Neutrophil (primary cell): ENCODE results near the gene AJUBA.
"Not testable (repeated sequence)": the region's sequence is repeated elsewhere in the genome, so short reads cannot be mapped to it uniquely, and the experiment has no call there.

Source experiments
- H3K27ac ChIP-seq: fragments of 200-600 bp; sonication (generic); 2 replicates; pipeline ENCODE4 v1.5.1; 2016; ENCODE audit warnings: mild to moderate bottlenecking, moderate library complexity
- H3K27me3 ChIP-seq: fragments of 200-600 bp; sonication (generic); 2 replicates; pipeline ENCODE4 v1.6.0; 2016; ENCODE audit warnings: mild to moderate bottlenecking
- H3K36me3 ChIP-seq: fragments of 200-600 bp; sonication (generic); 2 replicates; pipeline ENCODE4 v1.5.1; 2017
- H3K4me1 ChIP-seq, 2 experiments: fragments of 200-600 bp in 1 of 2; sonication (generic) in 1 of 2; 1 replicate in 1 of 2; 2 replicates in 1 of 2; pipeline versions ENCODE4 v1.5.1 to v1.6.1; 2013 to 2016; ENCODE audit warnings: low read depth in 1 of 2, low read length in 1 of 2, mild to moderate bottlenecking in 1 of 2, moderate library complexity in 1 of 2; ENCODE audit not compliant: control insufficient read depth in 1 of 2, insufficient read depth in 1 of 2
- H3K4me3 ChIP-seq, 2 experiments: fragments of 200-600 bp in 1 of 2; sonication (generic) in 1 of 2; 1 replicate in 1 of 2; 2 replicates in 1 of 2; pipeline ENCODE4 v1.5.1; 2013 to 2016; ENCODE audit warnings: low read depth in 1 of 2, low read length in 1 of 2, mild to moderate bottlenecking in 1 of 2, moderate library complexity in 1 of 2
- H3K9me3 ChIP-seq: fragments of 200-600 bp; sonication (generic); 2 replicates; pipeline ENCODE4 v1.5.1; 2016
- TF ChIP-seq, protein P1 (sequence below): fragments of 200-600 bp; sonication (generic); IDR thresholded peaks from 2 replicates; pipeline ENCODE4 v1.5.1; 2016; ENCODE audit warnings: antibody characterized with exemption

The AJUBA gene

DNA sequence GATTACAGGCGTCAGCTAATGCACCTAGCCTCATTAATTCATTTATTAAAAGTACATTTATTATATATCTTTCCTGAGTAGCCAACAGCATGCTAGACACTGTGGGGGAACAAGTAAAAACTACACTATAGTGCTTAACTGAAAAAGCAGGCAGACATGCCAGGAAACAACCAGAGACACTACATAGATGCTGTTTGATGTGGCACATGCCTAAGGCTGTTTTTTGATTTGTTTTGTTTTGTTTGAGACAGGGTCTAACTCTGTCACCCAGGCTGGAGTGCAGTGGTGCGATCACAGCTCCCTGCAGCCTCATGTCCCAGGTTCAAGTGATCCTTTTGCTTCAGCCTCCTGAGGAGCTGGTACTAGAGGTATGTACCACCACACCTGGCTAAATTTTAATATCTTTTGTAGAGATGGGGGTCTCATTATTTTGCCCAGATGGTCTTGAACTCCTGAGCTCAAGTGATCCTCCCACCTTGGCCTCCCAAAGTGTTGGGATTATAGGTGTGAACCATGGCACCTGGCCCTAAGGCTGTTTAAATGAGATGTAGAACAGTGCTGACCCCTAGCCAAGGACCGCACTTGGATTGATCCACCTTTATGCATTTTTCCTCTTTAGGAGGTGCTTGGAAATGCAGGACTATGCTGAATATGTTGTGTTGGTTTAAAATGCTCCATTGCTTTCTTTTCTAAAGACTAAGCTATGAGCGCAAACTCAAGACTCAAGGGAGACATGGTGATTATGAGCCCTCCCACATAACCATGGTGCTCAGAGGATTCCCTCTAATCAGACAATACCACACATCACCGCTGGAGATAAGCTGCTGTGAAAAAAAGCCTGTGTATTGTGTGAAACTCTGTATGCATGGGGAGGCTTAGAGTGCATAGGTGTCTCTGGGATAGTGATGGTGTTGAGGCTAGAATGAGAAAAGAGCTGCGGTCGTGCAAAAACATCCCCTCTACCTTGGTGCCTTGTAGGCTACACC is 38.1 kb upstream of the AJUBA start:
- no peaks in the 10 kb centered on the region for H3K36me3 ChIP-seq
- no peaks in the 10 kb centered on the region for H3K9me3 ChIP-seq
- H3K27me3 ChIP-seq = no peaks in the 10 kb centered on the region
- H3K27ac ChIP-seq = no peak overlapping the region
- H3K4me3 ChIP-seq = no peak overlapping the region
- peaks cover 5 to 9% of the 10 kb centered on the region in 2 experiments for H3K4me1 ChIP-seq
- TF ChIP-seq, protein P1, sequence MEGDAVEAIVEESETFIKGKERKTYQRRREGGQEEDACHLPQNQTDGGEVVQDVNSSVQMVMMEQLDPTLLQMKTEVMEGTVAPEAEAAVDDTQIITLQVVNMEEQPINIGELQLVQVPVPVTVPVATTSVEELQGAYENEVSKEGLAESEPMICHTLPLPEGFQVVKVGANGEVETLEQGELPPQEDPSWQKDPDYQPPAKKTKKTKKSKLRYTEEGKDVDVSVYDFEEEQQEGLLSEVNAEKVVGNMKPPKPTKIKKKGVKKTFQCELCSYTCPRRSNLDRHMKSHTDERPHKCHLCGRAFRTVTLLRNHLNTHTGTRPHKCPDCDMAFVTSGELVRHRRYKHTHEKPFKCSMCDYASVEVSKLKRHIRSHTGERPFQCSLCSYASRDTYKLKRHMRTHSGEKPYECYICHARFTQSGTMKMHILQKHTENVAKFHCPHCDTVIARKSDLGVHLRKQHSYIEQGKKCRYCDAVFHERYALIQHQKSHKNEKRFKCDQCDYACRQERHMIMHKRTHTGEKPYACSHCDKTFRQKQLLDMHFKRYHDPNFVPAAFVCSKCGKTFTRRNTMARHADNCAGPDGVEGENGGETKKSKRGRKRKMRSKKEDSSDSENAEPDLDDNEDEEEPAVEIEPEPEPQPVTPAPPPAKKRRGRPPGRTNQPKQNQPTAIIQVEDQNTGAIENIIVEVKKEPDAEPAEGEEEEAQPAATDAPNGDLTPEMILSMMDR = no peak

DNA sequence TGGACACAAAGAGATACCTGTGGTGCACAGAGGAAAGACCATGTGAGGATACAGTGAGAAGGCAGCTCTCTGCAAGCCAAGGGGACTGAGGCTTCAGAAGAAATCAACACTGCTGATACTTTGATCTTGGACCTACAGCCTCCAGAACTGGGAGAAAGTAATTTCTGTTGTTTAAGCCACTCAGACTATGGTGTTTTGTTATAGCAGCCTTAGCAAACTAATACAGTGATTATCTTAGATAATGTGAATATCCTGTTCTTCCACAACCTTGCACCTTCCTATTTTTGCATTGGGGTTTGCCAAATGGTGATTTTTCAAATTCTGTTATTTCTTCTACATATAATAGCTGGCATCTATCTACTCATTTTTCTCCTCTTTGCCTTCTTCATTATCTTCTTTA is 35.8 kb upstream of the AJUBA start:
- no peaks in the 10 kb centered on the region for H3K27me3 ChIP-seq
- H3K4me1 ChIP-seq = no peaks in the 10 kb centered on the region
- TF ChIP-seq, protein P1 = no peak
- H3K9me3 ChIP-seq = no peaks in the 10 kb centered on the region
- no peak overlapping the region for H3K27ac ChIP-seq
- H3K36me3 ChIP-seq = no peaks in the 10 kb centered on the region
- H3K4me3 ChIP-seq = no peak overlapping the region

DNA sequence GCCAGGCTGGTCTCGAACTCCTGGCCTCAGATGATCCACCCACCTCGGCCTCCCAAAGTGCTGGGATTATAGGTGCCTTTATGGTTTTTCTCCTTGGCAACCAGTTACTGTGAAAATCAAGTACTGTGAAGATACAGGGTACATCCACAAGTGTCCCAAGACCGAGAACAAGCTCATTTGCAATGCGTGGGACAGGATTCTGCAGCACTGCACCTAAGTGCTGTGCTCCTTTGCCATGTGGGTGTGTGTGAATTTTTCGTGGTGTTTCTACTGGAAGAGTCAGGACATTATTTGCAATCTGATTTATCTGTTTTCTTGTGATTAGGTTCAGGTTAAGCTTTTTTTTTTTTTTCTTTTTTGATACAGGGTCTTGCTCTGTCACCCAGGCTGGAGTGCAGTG is 34.7 kb upstream of the AJUBA start:
- Histone ChIP-seq H3K9me3 (no peaks in the 10 kb centered on the region), H3K4me3 (no peak overlapping the region), H3K36me3 (no peaks in the 10 kb centered on the region), H3K4me1 (no peaks in the 10 kb centered on the region), H3K27me3 (no peaks in the 10 kb centered on the region), H3K27ac (no peak overlapping the region)
- TF ChIP-seq, protein P1 = no peak

DNA sequence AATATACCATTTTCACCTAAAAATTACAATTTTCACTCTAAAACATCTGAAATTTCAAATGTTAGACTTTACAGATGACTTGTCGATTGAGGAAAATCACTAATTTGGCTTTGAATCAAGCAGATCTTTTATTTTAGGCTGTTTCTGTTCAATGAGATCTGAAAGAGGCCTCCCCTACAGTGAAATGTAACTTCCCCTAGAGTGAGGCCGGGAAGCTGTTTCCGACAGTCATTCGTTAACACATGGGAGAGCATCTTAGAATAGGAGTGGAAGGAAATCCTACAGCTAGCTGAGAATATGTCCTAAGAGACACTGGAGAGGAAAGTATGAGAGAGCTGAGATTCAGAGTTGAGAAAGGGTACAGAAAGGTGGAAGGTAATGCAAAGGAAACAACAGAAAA is 33.3 kb upstream of the AJUBA start:
- TF ChIP-seq, protein P1 = no peak
- H3K9me3 ChIP-seq = no peaks in the 10 kb centered on the region
- peaks cover under 1% of the 10 kb centered on the region in 2 experiments for H3K4me1 ChIP-seq
- no peak overlapping the region for H3K27ac ChIP-seq
- no peaks in the 10 kb centered on the region for H3K27me3 ChIP-seq
- H3K4me3 ChIP-seq = no peak overlapping the region
- H3K36me3 ChIP-seq = no peaks in the 10 kb centered on the region

DNA sequence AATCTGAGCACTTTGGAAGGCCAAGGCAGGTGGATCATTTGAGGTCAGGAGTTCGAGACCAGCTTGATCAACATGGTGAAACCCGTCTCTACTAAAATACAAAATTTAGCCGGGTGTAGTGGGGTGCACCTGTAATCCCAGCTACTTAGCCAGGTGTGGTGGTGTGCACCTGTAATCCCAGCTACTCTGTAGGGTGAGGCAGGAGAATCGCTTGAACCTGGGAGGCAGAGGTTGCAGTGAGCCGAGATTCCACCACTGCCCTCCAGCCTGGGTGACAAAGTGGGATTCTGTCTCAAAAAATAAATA is 31.4 kb upstream of the AJUBA start:
- not testable (repeated sequence) for H3K27me3 ChIP-seq, H3K27ac ChIP-seq, H3K36me3 ChIP-seq, H3K4me3 ChIP-seq, H3K9me3 ChIP-seq
- peaks cover 14 to 15% of the 10 kb centered on the region in 2 experiments for H3K4me1 ChIP-seq

DNA sequence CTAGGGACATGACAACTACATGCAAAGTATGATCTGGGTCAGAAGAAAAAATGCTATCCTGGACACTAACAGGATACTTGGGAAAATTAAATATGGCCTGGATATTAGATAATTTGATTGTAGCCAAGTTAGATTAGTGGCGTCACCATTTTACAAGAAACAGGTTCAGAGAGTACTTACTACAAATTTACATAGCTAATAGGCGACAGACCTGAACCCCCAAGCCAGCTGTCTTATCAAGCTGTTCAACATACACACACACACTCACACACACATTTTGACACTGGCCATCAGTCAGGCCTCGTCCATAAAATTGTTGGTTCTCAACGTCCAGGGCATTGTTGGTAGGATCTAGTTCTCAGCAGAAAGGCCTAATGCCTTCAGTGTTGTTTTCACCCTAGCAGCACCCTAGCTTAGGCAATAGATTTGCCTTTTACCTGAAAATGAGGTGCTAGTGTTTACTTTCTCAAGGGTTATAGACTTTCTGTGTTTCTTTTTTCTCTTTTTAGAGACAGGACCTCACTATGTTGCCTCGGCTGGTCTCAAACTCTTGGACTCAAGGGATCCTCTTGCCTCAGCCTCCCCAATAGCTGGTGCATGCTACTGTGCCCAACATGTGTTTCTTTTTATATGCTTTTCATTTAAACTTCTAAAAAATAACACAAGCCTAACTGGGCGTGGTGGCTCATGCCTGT is 30.9 kb upstream of the AJUBA start:
- H3K9me3 ChIP-seq = no peaks in the 10 kb centered on the region
- H3K4me1 ChIP-seq = peaks cover 14 to 20% of the 10 kb centered on the region in 2 experiments
- TF ChIP-seq, protein P1 = no peak
- no peak overlapping the region for H3K4me3 ChIP-seq
- no peaks in the 10 kb centered on the region for H3K27me3 ChIP-seq
- no peaks in the 10 kb centered on the region for H3K36me3 ChIP-seq
- no peak overlapping the region for H3K27ac ChIP-seq
